ENCODE measurements around the gene CHAF1A.

CHAF1A gene

GRCh38 chr19:4388337-4389063 lies 13.9 kb upstream of the CHAF1A start:
- H3K27ac ChIP-seq: no peak overlapping the region
- TF ChIP-seq ZFX (IDR thresholded peaks at IDR 0.05; ENCODE audit: borderline replicate concordance) (no peak), CTCF (IDR thresholded peaks at IDR 0.05) (no peak)

GRCh38 chr19:4389064-4389375 lies 13.4 kb upstream of the CHAF1A start:
- TF ChIP-seq CTCF (IDR thresholded peaks at IDR 0.05) (no peak), ZFX (IDR thresholded peaks at IDR 0.05; ENCODE audit: borderline replicate concordance) (no peak)
- H3K27ac ChIP-seq: no peak overlapping the region

DNA sequence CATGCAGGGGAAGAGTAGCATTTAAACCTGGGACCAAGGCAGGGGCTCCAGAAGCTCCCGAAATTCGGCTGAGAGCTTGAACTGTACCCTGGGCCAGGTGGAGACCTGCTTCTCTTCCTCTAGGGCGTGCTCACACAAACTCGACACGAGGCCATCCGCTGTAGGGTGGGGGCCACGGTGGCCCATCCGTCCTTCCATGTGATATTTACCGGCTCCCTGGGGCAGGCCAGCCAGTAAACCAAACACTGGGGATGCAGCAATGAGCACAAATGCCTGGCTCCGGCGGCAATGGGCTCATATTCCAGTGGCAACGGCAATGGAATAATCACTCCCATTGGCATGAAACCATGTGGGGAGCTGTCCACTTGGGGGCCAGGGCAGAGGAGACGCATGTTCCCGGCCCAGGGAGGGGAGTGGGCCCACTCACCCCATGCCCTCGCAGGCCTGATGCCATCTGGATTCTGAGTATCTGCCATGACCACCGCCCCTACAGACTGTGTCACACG lies 12.9 kb upstream of the CHAF1A start:
- TF ChIP-seq CTCF (IDR thresholded peaks at IDR 0.05): no peak
- TF ChIP-seq ZFX (IDR thresholded peaks at IDR 0.05; ENCODE audit: borderline replicate concordance): no peak
- H3K27ac ChIP-seq: no peak overlapping the region

DNA sequence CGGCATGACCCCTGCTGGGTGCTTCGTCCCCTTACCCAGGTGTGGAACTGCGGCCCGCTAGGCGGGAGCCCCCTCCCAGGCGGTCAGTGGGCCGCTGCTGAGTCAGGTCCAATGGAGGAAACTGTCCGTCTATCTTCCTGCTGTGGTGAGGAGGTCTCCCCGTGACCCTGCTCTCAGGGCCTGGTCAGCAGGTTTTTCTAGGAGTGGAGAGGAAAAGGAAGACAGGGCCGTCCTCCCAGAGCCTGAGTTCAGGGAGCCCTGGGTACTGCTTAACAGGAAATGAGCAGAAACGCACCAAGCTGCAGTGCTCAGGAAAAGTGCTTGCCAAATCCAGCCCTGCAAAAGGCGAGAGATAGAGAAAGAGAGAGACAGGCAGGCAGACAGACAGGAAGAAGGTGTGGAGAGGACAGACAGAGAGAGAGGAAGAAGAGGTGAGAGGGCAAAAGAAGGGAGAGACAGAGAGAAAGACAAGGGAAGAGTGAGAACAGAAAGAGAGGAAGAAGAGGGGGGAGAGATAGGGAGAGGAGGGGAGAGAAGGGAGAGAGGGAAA lies 12.3 kb upstream of the CHAF1A start:
- H3K27ac ChIP-seq: no peak overlapping the region
- no peak for TF ChIP-seq ZFX (IDR thresholded peaks at IDR 0.05; ENCODE audit: borderline replicate concordance)

DNA sequence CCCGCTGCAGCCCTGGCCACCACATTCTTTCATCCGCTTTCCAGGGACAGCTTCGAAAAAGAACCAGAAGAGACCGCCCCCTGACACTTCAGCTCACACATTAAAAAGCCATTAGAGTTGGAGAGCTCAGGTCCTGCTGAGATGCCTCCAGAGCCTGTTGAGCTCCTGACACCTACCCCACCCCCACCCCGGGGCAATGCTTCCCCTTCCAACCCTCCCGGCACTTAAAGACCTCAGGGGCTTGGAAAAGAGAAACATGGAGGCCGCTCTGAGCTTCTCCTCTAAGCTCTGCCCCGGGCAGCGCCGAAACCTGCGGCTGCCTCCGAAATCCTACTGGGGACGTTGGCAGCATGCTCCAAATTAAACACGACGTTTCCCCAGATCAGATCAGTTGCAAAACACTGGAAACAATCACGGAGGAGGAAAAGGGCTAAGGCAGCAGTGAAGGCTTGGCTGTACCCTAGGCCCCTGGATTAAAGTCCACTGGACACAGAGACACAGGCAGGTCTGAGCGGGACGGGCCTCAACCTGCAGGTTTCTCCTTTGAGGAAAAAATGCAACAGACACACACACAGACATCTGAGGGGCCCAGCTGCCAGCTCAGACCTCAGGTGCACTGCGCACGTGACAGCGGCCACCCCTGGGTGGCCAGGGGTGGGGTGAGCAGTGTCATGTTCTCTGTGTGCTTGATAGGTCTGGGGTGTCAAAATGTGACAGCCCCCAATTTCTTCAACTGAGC lies 11.7 kb upstream of the CHAF1A start:
- TF ChIP-seq ZFX (IDR thresholded peaks at IDR 0.05; ENCODE audit: borderline replicate concordance) (no peak), CTCF (IDR thresholded peaks at IDR 0.05) (no peak)
- H3K27ac ChIP-seq: no peak overlapping the region

DNA sequence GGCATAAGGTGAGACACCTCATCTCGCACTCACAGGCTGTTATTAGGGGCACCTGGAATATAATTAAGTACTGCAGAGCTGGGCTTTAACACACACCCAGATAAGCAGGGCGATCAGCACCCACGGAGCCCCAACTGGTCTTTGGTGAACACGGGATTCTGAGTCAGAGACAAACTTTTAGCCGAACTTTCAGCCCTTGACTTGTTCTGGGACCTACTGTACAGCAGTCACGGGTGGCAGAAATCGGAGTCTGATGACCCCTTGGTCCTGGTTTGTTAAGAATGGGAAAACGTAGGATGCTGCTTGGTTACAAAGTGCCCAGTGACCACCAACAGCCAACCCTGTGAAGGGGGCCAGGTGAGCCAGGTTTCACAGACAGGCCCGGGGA lies 11.1 kb upstream of the CHAF1A start:
- TF ChIP-seq CTCF (IDR thresholded peaks at IDR 0.05) (no peak), ZFX (IDR thresholded peaks at IDR 0.05; ENCODE audit: borderline replicate concordance) (no peak)
- no peak overlapping the region for H3K27ac ChIP-seq

DNA sequence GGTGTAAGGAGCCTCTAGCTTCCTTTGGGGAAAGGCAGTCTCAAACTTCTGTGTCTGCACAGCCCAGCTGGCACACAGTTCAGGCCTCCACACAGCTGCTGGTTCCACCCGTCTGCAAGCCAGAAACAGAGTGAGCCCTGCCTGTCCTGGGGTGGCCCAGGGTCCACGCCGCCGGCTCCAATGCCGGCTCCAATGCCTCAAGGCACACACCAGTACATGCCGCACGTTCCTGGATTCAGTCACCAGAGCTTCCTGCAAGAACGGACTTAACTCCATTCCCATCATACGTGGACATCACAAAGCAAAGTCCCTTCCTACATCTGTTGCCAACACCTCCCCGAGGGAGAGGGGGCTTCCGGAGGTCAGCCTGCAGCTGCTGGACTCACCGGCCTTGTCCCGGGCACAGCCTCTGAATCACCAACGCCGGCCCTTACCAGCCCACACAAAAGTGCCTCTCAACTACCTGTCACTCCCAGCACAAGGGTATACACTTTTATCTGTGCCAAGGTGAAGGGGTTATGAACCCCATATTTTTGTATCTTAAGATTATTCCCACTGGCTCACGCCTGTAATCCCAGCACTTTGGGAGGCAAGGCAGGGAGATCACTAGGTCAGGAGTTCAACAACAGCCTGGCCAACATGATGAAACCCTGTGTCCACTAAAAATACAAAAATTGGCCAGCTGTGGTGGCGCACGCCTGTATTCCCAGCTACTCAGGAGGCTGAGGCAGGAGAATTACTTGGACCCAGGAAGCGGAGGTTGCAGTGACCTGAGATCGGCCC lies 10.5 kb upstream of the CHAF1A start:
- TF ChIP-seq CTCF (IDR thresholded peaks at IDR 0.05): no peak
- no peak for TF ChIP-seq ZFX (IDR thresholded peaks at IDR 0.05; ENCODE audit: borderline replicate concordance)
- H3K27ac ChIP-seq: no peak overlapping the region

Measured in 22Rv1 (cell line).